Breast epithelium (tissue), 3 donors: ENCODE results near the gene KLHL6.

ENCODE experiments used
- CTCF ChIP-seq, 3 donors: fragments of 450-650 bp; IDR thresholded peaks; one replicate each; pipeline ENCODE4 v1.5.1; 2016 to 2017; ENCODE audit warnings: antibody characterized with exemption in 3 of 3, mild to moderate bottlenecking in 3 of 3, moderate library complexity in 3 of 3
- POLR2A ChIP-seq: fragments of 450-650 bp; IDR thresholded peaks from one replicate; pipeline ENCODE4 v1.6.1; 2016; ENCODE audit warnings: antibody characterized with exemption, mild to moderate bottlenecking, moderate library complexity
- POLR2AphosphoS5 ChIP-seq, 3 donors: sonication (generic); formaldehyde crosslinking; IDR thresholded peaks; one replicate each; pipeline ENCODE4 v1.6.1; 2017; ENCODE audit warnings: antibody characterized with exemption in 3 of 3

GRCh38 chr3:183592821-183593220, 37.3 kb upstream of the KLHL6 start:
- TF ChIP-seq CTCF (IDR thresholded peaks at IDR 0.05) (no peak), POLR2AphosphoS5 (IDR thresholded peaks at IDR 0.05) (no peak), POLR2A (no peak)
